NB4 (cell line): Measurements from ENCODE around the gene ZFAND3.

Experiments
- POLR2A ChIP-seq: IDR thresholded peaks from 2 replicates; pipeline ENCODE4 v1.6.1; 2011; ENCODE audit warnings: mild to moderate bottlenecking; ENCODE audit not compliant: insufficient read length; ENCODE audit errors: extremely low read depth
- TF ChIP-seq, protein P1 (sequence below): IDR thresholded peaks from one replicate; pipeline ENCODE4 v1.5.1; 2012; ENCODE audit warnings: low read depth, low read length

DNA sequence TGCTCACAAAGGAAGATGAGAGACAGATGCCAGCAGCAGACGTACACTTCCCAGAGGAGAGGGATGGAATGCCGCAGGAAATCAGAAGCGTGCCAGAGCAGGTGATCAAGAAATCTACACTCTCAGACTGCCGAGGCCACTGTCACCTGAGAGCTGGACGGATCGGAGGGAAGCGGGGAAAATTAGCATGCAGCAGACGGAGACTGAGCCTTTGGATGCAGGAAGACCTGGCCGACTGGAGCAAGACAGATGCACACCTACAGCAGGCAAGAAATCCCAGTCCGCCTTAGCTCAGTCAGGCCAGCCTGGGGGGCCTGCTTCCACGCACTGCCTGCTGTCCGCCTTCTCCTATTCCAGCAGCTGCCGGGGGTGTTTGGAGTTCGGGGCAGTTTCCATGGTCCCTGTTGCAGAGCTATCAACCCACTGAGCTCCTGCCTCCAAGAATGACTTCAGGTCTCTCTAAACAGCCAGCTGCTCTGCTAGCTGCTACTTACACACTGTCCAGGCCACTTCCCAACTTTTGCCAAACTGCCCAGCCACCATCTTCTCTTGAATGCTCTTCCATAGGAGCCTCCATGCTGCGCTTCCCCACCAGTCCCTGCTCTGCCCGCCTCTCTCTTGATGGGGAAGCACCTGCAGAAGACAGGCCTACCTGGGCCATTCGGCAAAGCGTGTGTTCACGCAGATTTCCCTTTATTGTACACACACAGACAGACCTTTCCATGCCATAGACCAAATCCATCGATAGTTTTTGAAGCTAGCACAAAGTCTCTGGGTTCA lies 368.5 kb downstream of the ZFAND3 start:
- TF ChIP-seq, protein P1, sequence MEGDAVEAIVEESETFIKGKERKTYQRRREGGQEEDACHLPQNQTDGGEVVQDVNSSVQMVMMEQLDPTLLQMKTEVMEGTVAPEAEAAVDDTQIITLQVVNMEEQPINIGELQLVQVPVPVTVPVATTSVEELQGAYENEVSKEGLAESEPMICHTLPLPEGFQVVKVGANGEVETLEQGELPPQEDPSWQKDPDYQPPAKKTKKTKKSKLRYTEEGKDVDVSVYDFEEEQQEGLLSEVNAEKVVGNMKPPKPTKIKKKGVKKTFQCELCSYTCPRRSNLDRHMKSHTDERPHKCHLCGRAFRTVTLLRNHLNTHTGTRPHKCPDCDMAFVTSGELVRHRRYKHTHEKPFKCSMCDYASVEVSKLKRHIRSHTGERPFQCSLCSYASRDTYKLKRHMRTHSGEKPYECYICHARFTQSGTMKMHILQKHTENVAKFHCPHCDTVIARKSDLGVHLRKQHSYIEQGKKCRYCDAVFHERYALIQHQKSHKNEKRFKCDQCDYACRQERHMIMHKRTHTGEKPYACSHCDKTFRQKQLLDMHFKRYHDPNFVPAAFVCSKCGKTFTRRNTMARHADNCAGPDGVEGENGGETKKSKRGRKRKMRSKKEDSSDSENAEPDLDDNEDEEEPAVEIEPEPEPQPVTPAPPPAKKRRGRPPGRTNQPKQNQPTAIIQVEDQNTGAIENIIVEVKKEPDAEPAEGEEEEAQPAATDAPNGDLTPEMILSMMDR = no peak
- no peak for TF ChIP-seq POLR2A
